Tibial nerve (tissue), 4 donors: ENCODE measurements around the gene EME2.

Experiments
- CTCF ChIP-seq, 5 experiments: fragments of 200-600 bp in 3 of 5; fragments of 450-650 bp in 2 of 5; sonication (generic) in 3 of 5; IDR thresholded peaks; one replicate each; pipeline ENCODE4 v1.5.1; 2016 to 2019; ENCODE audit warnings: antibody characterized with exemption in 5 of 5, mild to moderate bottlenecking in 3 of 5, moderate library complexity in 2 of 5
- EP300 ChIP-seq, 2 donors: sonication (generic); formaldehyde crosslinking; IDR thresholded peaks; one replicate each; pipeline ENCODE4 v1.6.1; 2017; ENCODE audit warnings: antibody characterized with exemption in 2 of 2, mild to moderate bottlenecking in 1 of 2
- POLR2A ChIP-seq, 2 donors: fragments of 450-650 bp; IDR thresholded peaks; one replicate each; pipeline ENCODE4 v1.6.1; 2017; ENCODE audit warnings: antibody characterized with exemption in 2 of 2, mild to moderate bottlenecking in 2 of 2, moderate library complexity in 2 of 2

DNA sequence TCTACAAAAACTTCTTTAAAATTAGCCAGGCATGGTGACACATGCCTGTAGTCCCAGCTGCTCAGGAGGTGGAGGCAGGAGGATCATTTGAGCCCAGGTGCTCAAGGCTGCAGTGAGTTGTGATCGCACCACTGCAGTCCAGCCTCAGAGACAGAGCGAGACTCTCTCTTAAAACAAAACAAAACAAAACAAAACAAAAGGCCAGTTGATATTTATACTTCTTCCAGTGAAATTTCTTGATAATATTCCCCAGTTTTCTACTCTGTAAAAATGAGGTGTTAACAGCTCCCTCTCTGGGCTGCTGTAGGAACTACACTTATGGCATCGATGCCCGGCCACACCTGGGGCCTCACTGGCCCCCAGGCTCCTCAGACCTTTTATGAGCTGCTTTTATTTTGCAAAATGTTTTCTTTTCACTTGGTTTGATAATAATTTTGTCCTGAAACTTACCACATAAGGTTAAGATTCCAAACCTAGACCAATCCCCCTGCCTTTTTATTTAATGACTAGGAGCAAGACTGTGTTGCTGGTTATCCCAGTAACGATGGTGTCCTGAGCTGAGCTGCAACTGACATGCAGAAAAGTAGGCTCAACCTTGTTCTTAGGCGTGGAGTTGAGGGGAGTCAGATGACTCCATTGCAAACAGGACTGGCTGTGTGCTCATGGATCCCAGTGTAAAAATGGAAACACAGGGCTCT is 49.0 kb upstream of the EME2 start:
- peak; percentile 64 to 83 (median 71) for TF ChIP-seq CTCF (IDR thresholded peaks at IDR 0.05)
- no peak for TF ChIP-seq POLR2A (IDR thresholded peaks at IDR 0.05)
- TF ChIP-seq EP300 (IDR thresholded peaks at IDR 0.05): no peak
